Measurements from ENCODE around the gene TUSC7.

Gene TUSC7

DNA sequence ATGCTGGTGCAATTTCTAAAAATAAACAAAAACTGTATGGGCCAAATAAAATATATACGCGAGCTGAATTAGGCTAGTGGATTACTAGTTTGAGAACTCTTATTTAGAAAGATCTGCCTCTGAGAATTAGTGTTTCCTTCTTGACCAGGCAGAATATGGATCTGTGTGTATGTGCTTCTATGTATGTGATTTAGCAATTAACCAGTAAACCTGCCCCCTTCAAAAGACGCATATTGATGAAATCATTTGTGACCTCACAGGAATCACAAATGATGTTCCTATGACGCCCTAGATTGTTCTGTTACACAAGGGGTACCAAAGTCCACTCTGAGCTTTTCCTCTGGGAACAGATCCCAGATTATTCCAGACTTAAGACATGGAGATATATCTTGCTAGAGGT, at the start of gene TUSC7:
Gene TUSC7, plus strand, starts transcription at position 301 of the 400 bp plus-strand sequence.
- TF ChIP-seq JUND (IDR thresholded peaks at IDR 0.05; ENCODE audit: low read depth), result no peak
- no peak for DNase-seq (ENCODE audit: low read depth in 1 of 2, low spot score in 1 of 2)
- in situ Hi-C loops (cut with HindIII; ENCODE audit: low pct_unique_long_range_greater_than_20kb, low sequenced_read_pairs), result no loop called here

GRCh38 chr3:116661196-116661595, 48.4 kb upstream of the TUSC7 start:
- no peak for TF ChIP-seq JUND (IDR thresholded peaks at IDR 0.05; ENCODE audit: low read depth)
- in situ Hi-C loops (cut with HindIII; ENCODE audit: low pct_unique_long_range_greater_than_20kb, low sequenced_read_pairs), result no loop called here
- DNase-seq (ENCODE audit: low read depth in 1 of 2, low spot score in 1 of 2), result no peak

DNA sequence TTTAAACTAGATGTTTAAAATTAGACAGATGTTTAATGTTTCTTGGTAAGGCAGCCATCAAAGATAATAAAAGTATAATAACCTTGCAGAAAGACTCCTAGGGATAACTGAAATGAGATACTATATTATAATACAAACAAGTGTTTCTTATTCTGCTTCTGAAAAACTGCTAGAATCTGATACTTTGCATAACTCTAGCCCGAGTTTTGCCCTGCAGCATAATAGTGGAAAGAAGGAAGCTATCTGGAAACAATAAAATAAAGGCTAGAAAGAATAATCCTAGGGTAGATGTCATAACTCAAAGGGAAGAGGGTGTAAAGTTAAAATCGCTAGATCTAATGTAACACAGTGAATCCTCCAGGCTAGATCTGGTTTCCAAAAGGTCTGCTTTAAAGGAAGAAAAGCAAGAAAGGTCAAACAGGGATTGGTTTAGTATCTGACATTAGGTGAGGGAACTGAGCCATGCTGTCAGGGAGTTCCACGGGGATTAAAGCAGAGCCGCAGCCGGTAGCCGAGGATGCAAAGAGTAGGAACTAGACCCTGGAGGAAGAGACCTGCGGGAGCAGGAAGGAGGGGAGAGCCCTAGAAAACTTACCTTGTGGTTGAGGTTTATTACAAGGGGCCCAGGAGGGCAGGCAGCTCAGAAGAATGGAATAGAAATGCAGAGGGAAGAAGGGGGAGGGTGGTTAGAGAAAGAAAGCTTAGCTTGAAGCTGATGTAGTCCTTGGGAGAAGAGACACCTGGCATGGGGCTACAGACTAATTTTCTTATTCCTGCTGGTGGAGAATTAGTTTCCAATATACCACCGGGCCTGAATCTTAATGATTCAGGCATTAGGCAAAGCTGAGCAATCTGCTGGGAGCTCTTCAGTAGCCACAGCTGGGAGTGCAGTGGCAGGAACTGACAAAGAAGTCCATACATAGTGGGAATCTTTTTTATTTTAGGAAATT, 46.1 kb upstream of the TUSC7 start:
- in situ Hi-C loops (cut with HindIII; ENCODE audit: low pct_unique_long_range_greater_than_20kb, low sequenced_read_pairs), result no loop called here

DNA sequence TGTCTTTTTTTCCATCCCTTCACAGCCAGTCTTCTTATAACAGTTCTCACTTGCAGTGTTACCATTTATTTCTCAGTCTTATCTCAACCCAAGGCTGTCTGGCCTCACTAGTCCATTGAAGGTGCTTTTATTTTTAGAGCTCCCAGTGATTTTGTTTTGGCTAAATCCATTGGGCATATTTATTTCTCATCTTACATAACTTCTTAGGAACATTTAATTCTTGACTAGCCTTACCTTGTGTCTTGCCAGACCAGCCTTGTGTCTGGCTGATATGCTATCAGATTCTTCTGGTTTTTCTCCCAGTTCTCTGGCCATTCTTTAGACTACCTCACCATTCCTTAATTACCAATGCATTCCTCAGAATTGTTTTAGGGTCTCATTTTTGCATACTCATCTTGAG, 42.3 kb upstream of the TUSC7 start:
- in situ Hi-C loops (cut with HindIII; ENCODE audit: low pct_unique_long_range_greater_than_20kb, low sequenced_read_pairs), result no loop called here
- DNase-seq (ENCODE audit: low read depth in 1 of 2, low spot score in 1 of 2), result no peak
- no peak for TF ChIP-seq JUND (IDR thresholded peaks at IDR 0.05; ENCODE audit: low read depth)

More for the DNA sequence above, 46.1 kb upstream of the TUSC7 start:
- no peak for TF ChIP-seq JUND (IDR thresholded peaks at IDR 0.05; ENCODE audit: low read depth)
- no peak for DNase-seq (ENCODE audit: low read depth in 1 of 2, low spot score in 1 of 2)

GRCh38 chr3:116667791-116668190, 41.8 kb upstream of the TUSC7 start:
- no peak for DNase-seq (ENCODE audit: low read depth in 1 of 2, low spot score in 1 of 2)
- in situ Hi-C loops (cut with HindIII; ENCODE audit: low pct_unique_long_range_greater_than_20kb, low sequenced_read_pairs), result no loop called here
- TF ChIP-seq JUND (IDR thresholded peaks at IDR 0.05; ENCODE audit: low read depth), result no peak

DNA sequence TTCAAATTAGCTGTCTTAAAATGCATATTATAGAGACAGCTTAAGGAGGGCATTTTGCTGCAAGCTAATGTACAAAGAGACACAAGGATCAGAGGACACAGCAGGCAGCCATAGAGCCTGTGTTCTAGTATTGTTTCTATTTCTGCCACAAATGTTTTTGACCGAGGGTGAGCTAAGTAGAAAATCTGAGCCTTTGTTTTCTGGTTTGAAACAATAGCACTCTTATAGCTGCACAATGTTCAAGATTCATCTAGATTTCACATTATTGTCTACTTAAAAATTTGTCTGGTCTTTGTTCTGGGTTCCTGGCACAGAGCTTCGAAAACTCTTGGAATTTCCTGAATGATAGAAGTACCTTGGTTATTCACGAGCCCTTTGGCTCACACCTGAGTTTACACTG, 40.0 kb upstream of the TUSC7 start:
- in situ Hi-C loops (cut with HindIII; ENCODE audit: low pct_unique_long_range_greater_than_20kb, low sequenced_read_pairs), result no loop called here
- no peak for DNase-seq (ENCODE audit: low read depth in 1 of 2, low spot score in 1 of 2)
- TF ChIP-seq JUND (IDR thresholded peaks at IDR 0.05; ENCODE audit: low read depth), result no peak

DNA sequence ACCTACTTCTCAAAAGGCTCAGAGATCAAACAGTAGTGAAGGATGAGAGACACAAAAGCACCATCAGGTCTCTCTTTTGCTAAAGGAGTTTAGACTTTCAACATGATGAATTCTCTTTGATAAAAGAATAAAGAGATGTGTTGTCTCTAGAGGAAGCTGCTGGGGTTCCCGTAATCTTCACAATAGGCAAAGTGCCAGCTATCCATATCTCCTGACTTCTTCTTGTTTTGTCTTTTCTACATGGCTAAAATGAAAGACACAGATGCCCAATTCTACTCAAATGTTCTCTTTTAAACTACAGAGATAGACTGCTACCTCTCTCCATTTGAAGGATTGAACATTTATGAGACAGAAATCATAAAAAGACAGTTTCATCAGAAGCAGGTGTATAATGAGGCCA, 38.4 kb upstream of the TUSC7 start:
- TF ChIP-seq JUND (IDR thresholded peaks at IDR 0.05; ENCODE audit: low read depth), result no peak
- no peak for DNase-seq (ENCODE audit: low read depth in 1 of 2, low spot score in 1 of 2)
- in situ Hi-C loops (cut with HindIII; ENCODE audit: low pct_unique_long_range_greater_than_20kb, low sequenced_read_pairs), result no loop called here

- no peak for TF ChIP-seq JUND (IDR thresholded peaks at IDR 0.05; ENCODE audit: low read depth)
- in situ Hi-C loops (cut with HindIII; ENCODE audit: low pct_unique_long_range_greater_than_20kb, low sequenced_read_pairs), result no loop called here
- DNase-seq (ENCODE audit: low read depth in 1 of 2, low spot score in 1 of 2), result no peak
These were observed 30.7 kb upstream of the TUSC7 start for GRCh38 chr3:116678853-116679252.

- TF ChIP-seq JUND (IDR thresholded peaks at IDR 0.05; ENCODE audit: low read depth), result no peak
- DNase-seq (ENCODE audit: low read depth in 1 of 2, low spot score in 1 of 2), result no peak
- in situ Hi-C loops (cut with HindIII; ENCODE audit: low pct_unique_long_range_greater_than_20kb, low sequenced_read_pairs), result no loop called here
These were observed 18.5 kb upstream of the TUSC7 start for GRCh38 chr3:116691041-116691440.

DNA sequence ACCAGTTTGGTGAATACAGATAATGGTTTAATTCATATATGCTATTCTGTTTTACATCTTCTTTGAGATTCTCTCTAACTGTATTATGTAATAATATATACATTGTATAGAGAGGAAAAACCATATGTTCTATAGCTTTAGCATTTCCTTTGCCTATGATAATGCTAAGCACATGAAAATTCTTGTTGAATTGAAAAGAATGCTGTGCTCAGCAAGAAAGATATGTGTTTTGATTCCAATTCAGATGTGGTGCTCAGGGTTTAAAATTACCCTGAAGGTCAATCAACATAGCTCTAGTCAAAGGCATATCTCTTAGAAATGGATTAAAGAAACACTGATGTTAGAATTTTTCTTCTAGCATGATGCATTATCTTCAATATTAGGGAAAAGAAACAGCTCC, 8.5 kb upstream of the TUSC7 start:
- in situ Hi-C loops (cut with HindIII; ENCODE audit: low pct_unique_long_range_greater_than_20kb, low sequenced_read_pairs), result no loop called here
- TF ChIP-seq JUND (IDR thresholded peaks at IDR 0.05; ENCODE audit: low read depth), result no peak
- no peak for DNase-seq (ENCODE audit: low read depth in 1 of 2, low spot score in 1 of 2)

DNA sequence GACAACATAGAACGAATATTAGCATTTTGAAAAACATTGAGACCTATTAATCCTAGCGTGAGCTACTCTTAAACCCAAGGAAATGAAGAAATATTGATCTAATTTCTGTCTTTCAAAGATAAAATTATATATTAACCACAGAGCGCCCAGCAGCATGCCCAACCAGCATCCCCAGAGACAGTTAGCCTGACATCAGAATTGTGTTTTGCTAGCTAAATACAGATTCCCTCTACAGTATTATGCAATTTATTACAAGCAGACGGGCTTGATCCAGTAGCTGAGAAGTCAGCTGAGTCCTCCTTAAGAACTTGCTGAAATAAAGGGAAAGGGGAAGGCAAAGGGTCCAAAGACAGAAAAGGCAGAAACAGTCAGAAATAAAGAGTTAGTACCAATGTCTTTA, 7.2 kb upstream of the TUSC7 start:
- no peak for DNase-seq (ENCODE audit: low read depth in 1 of 2, low spot score in 1 of 2)
- no peak for TF ChIP-seq JUND (IDR thresholded peaks at IDR 0.05; ENCODE audit: low read depth)
- in situ Hi-C loops (cut with HindIII; ENCODE audit: low pct_unique_long_range_greater_than_20kb, low sequenced_read_pairs), result no loop called here

- no peak for DNase-seq (ENCODE audit: low read depth in 1 of 2, low spot score in 1 of 2)
- TF ChIP-seq JUND (IDR thresholded peaks at IDR 0.05; ENCODE audit: low read depth), result no peak
- in situ Hi-C loops (cut with HindIII; ENCODE audit: low pct_unique_long_range_greater_than_20kb, low sequenced_read_pairs), result no loop called here
These were observed 2.0 kb upstream of the TUSC7 start for GRCh38 chr3:116707531-116707930.

DNA sequence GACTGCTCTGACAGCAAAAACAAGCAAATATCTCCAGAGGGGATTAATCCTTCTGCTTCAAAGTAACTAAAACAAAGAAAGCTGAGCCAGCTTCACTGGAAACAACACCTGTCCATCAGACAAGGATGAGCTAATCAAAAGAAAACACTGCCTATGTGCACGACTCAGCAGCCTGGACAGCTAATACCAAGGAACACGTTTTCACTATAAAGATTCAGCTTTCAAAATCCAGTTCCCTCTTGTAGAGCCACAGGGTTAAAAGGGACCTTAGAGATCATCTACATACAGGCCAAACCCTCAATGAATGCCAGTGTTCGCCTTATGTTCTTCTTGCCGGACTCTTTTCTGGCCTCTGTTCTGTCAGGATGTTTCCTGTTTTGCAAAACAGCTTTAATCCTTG, 6.9 kb downstream of the TUSC7 start:
- in situ Hi-C loops (cut with HindIII; ENCODE audit: low pct_unique_long_range_greater_than_20kb, low sequenced_read_pairs), result no loop called here
- no peak for DNase-seq (ENCODE audit: low read depth in 1 of 2, low spot score in 1 of 2)
- TF ChIP-seq JUND (IDR thresholded peaks at IDR 0.05; ENCODE audit: low read depth), result no peak

DNA sequence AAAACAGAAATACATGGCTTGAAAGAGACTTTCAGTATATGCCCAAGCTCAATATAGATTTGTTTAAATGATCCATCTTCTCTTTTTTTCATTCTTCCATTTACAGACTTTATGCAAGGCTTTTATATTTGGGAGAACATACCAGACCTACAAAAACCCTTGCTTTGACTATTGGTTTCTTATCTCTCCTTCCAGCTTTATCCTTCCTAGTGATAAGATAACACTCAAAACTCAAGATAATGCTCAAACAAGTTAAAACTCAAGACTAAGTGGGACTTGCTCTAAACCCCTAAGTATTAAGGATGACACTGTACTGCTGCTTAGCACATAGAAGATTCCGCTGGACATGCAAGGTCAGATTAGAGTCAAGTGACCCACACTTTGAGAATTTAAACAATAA, 8.0 kb downstream of the TUSC7 start:
- TF ChIP-seq JUND (IDR thresholded peaks at IDR 0.05; ENCODE audit: low read depth), result no peak
- in situ Hi-C loops (cut with HindIII; ENCODE audit: low pct_unique_long_range_greater_than_20kb, low sequenced_read_pairs), result no loop called here
- no peak for DNase-seq (ENCODE audit: low read depth in 1 of 2, low spot score in 1 of 2)
